Measurements from ENCODE around the gene SPG7.

SPG7 gene

GRCh38 chr16:89522287-89522686, 14.1 kb downstream of the SPG7 start:
- no peak for DNase-seq

DNA sequence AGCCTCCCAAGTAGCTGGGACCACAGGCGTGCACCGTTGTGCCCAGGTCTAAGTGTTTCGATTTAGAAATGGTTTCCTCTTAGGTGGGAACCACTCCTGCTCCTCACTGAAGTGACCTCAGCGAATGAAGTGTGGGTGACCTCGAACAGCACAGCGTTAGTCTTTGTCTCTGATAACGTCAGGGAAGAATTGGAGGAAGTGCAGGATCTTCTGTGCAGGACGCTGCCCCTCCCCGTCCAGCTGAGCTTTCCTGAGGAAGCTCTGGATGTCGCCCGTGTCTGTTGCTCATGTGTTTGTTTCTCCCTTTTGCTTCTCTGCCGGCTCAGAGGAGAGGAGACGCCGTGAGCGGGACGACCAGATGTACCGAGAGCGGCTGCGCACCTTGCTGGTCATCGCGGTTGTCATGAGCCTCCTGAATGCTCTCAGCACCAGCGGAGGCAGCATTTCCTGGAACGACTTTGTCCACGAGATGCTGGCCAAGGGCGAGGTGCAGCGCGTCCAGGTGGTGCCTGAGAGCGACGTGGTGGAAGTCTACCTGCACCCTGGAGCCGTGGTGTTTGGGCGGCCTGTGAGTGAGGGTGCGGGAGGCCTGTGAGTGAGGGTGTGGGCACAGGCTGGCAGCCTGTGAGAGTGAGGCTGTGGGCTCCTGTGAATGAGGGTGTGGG, 15.6 kb downstream of the SPG7 start:
- no peak for DNase-seq

GRCh38 chr16:89525146-89525913, 17.1 kb downstream of the SPG7 start:
- DNase-seq: no peak

DNA sequence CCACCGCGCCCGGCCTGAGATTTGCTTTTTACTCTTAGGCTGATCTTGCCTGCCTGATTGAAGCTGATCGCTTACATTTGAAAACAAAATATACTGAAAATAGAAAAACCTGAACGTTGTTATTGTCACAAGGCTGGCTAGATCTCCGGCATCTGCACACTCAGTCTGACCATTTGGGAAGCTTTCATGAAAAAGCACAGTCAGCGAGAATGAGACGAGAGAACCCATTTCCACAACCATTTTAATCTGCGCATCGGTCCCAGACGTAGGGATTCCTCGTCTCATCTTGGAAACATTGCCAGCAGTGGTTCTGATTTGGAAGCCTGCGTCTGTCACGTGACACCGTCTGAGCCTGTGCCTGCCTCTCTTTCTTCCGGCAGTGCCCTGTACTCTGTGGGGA, 20.9 kb downstream of the SPG7 start:
- no peak for DNase-seq

GRCh38 chr16:89530401-89531381, 22.5 kb downstream of the SPG7 start:
- DNase-seq: no peak

DNA sequence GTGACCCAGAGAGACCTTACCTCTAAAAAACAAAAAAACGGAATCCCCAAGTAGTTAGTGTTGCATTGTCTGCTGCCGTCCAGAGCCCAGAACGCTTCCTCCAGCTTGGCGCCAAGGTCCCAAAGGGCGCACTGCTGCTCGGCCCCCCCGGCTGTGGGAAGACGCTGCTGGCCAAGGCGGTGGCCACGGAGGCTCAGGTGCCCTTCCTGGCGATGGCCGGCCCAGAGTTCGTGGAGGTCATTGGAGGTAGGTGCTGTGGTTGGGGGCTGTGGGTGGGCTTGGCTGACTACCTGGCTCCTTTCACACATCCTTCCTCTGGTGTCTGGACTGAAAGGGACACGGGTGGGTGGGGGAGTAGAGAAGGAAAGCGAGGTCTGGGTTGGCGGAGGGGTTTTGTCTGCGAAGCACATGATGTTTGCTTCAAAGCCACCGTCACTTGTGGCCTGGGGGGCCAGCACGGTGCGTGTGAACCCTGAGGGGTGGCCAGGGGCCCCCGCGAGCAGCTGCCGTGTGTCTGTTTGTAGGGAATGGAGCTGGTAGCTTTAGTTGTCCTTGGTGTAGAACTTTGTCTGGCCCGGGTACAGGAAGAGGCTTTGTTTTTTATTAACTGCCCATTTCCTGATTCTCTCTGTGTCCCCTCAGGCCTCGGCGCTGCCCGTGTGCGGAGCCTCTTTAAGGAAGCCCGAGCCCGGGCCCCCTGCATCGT, 23.8 kb downstream of the SPG7 start:
- DNase-seq: no peak

DNA sequence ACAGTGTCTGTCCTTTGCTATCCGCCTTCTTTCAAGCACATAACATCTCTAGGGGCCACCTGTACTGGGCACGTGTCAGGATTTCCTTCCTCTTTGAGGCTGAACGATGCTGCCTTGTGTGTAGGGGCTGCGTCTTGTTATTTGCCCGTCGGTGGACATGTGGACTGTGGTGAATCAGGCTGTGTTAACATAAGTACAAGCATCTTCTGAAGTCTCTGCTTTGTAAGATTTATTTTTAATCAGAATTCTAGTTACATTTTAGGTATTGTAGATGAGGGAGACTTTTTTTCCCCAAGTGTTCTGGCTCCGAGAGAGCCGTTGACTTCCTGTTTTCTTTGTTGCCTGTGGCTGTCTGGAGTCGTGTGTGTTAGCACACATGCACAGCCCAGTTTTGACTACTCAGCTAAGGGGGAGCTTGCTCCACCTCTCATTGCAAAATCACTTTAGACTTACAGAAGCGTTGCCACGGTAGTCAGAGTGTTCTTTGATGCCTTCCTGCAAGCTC, 26.1 kb downstream of the SPG7 start:
- no peak for DNase-seq

- DNase-seq: no peak
Measured at GRCh38 chr16:89536371-89536770, 28.2 kb downstream of the SPG7 start.

DNA sequence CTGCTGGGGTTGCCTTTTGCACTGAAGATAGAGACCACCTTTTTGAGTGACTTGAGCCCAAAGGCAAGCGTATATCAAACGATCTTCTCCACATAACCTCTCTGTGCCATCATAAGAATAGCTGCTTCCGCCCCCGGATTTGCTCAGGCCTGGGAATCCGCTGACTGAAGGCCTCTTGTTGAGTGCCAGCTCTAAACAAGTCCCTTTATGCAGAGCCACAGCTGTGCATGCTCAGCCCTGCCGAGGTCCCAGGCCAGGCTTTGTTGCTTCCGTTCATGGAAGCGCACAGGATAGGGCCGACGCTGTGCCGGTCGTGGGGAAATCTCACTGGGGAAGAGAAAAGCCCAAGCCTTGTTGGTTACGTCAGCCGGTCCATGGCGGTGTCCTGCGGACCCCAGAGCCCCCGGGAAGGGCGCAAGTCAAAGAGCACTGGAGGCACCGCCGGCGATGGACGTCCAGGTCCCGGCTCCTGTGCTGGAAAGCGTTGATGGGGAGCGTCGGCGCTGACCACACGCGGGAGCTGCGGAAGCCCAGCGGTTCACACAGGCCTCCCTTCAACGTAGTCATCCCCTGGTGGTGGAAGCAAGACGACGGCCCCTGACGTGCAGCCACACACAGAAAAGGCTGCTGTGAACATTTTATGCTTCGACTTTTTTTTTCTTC, 28.8 kb downstream of the SPG7 start:
- DNase-seq: no peak

GRCh38 chr16:89537549-89537925, 29.3 kb downstream of the SPG7 start:
- no peak for DNase-seq

DNA sequence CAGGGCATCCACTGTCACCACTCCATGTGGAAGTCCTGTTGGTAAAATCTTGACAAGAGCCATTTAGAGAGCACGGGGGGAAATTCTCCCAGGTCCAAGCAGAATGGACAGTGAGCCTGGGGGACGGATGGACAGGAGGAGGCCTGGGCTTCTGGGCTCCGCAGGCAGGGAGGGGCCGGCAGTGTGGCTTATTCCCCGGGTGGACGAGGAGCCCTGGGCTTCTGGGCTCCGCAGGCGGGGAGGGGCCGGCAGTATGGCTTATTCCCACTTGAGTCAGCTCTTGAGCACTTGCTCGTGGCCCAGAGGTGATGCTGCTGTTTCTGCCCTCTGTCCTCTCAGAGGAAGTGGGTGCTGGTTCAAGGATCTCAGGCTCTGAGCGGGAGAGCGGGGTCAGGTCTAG, 30.1 kb downstream of the SPG7 start:
- DNase-seq: no peak

- no peak for DNase-seq
Measured at GRCh38 chr16:89540557-89540956, 32.4 kb downstream of the SPG7 start.

DNA sequence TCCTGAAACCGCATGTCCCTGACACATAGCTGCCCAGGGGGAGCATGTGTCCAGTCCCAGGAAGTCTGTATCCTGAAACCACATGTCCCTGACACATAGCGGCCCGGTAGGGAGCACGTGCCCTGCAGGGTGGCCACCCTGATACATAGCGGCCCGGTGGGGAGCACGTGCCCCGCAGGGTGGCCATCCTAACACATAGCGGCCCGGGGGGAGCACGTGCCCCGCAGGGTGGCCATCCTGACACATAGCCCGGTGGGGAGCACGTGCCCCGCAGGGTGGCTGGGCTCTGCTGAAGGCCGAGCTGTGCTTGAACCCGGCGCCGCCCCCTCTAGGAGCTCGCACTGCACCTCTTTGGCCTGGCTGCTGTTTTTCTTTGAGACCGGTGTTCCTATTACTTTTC, 33.6 kb downstream of the SPG7 start:
- no peak for DNase-seq

- no peak for DNase-seq
Measured at GRCh38 chr16:89544113-89544512, 35.9 kb downstream of the SPG7 start.

DNA sequence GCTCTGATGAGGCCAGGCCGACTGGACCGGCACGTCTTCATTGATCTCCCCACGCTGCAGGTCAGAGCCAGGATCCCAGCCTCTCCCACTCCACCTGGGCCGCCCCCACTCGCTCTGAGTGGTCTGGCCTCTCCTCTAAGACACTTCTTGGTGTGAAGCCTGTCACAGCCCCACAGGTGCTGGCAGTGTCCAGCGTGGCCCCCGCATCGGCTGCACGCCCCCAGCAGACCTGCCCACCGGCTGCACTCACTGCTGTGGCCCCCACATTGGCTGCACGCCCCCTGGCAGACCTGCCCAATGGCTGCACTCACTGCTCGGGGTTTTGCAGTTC, 36.5 kb downstream of the SPG7 start:
- DNase-seq: no peak

DNA sequence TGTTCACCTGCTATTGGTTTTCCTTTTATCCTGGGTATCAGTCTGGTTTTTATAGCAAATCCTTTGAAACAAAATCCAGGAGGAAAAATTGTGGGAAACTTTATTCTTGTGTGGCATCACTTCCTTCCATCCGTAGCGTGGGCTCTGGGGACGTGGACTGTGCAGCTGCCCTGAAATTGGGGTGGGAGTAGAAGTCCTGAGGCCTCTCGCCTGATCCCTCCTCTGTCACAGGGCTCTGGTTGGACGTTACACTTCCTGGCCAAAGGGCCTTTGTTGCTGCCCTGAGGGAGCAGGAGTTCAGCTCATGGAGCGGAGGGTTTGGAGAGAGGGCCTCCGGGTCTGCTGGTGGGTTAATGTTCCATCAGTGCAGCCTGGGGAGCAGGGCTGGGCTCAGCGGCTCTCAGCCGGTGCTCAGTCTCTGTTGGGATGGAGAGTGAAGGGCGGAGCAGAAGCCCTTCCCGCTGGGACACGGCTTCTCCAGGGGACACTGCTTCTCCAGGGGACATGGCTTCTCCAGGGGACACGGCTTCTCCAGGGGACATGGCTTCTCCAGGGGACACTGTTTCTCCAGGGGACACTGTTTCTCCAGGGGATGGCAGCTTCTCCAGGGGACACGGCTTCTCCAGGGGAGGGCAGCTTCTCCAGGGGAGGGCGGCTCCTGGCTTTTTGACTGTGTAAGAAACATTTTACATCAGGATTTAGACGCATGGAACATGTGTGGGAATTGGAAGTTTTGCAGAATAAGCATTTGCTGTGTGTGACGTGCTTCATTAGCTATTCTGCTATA, 37.0 kb downstream of the SPG7 start:
- no peak for DNase-seq

GRCh38 chr16:89545831-89546574, 37.8 kb downstream of the SPG7 start:
- no peak for DNase-seq

DNA sequence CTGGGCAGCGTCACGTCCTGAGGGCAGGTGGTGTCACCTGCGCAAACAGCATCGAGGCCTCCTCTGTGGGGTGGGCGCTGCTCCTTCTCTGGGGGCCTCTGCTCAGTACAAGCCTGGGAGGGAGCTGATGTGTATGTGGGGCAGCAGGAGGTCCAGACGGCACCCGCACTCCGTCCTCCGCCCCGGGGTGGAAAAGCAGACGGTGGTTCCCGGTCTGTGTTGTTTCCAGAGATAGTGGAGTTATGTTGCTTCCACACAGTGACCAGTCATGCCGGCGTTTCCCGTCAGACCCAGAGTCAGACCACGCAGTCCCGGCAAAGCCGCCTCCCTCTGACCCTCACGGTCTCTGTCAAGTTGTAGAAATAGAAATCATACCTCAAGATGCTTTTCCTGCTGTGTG, 38.6 kb downstream of the SPG7 start:
- DNase-seq: no peak

DNA sequence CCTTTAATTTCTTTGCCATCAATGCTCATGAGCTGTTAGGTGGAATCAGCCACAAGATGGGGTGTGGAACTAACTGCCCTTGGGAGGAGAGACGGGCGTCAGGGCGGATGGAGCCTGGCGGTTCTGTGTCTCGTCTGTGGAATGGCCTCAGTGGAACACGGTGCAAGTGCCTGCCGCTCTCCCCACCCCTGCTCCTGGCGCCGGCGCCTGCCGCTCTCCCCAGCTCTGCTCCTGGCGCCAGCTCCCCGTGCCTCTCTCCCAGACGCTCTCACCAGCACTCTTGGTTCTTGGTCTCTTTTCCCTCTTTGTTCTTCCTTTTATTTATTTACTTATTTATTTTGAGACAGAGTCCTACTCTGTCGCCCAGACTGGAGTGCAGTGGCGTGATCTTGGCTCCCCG, 39.1 kb downstream of the SPG7 start:
- DNase-seq: no peak

DNA sequence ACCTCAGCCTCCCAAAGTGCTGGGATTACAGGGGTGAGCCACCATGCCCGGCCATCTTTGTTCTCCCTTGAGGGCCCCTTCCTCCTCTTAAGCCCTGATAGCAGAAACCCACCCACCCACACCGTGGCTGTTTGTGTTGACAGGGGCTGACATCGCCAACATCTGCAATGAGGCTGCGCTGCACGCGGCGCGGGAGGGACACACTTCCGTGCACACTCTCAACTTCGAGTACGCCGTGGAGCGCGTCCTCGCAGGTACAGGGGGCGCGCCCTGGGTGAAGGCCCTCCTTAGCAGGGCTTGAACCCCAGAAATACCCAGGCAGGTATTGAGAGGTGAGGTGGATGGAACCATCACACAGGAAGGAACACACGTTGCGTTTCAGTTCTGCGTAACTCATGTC, 39.7 kb downstream of the SPG7 start:
- DNase-seq: no peak
